Fibroblast of the aortic adventitia (primary cell): Measurements from ENCODE around the gene RFX8. TPM values are rescaled to one million over a fixed set of nuclear protein-coding genes. Genes with fewer than 3 reads are reported as not detected.

Source experiments
- DNase-seq: peaks from one replicate; pipeline ENCODE4 v3.0.0-alpha.2; 2010; ENCODE audit warnings: low read depth
- H3K4me3 ChIP-seq: 2 replicates; pipeline ENCODE4 v1.5.1; 2011; ENCODE audit warnings: low read depth, mild to moderate bottlenecking, control low read depth, low read length, moderate library complexity
- total RNA-seq: library from RNA; depleted of rRNA; stranded (reverse); fragments of >200 nt; gene quantifications from 2 replicates; pipeline ENCODE4 v1.2.3, GENCODE V29; 2012; ENCODE audit warnings: low replicate concordance
- TF ChIP-seq, protein P1 (sequence below): IDR thresholded peaks from 2 replicates; pipeline ENCODE4 v1.5.1; 2011; ENCODE audit warnings: mild to moderate bottlenecking, low read length, control low read depth, inconsistent platforms; ENCODE audit not compliant: insufficient read depth

Gene RFX8
- total RNA-seq, 1 donor, result 24.1 TPM

DNA sequence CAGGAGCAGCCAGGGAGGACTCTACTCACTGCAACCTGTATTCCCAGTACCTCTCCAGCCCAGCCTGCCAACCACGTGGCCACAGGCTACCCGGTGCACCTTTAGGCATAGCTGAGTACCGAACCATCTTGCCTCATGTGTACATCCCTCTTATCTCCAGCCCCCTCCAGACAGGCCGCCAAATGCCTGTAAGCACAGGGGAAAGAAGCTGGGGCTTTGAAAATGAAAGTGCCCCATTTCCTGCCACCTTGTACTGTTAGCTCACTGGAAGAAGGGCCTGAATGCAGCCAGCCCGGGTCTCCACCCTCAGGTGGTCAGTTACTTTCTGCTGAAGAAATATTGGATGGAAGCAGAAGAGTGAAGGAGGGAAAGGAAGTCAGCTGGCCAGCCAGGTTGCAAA, 27.2 kb upstream of the RFX8 start:
- TF ChIP-seq, protein P1, sequence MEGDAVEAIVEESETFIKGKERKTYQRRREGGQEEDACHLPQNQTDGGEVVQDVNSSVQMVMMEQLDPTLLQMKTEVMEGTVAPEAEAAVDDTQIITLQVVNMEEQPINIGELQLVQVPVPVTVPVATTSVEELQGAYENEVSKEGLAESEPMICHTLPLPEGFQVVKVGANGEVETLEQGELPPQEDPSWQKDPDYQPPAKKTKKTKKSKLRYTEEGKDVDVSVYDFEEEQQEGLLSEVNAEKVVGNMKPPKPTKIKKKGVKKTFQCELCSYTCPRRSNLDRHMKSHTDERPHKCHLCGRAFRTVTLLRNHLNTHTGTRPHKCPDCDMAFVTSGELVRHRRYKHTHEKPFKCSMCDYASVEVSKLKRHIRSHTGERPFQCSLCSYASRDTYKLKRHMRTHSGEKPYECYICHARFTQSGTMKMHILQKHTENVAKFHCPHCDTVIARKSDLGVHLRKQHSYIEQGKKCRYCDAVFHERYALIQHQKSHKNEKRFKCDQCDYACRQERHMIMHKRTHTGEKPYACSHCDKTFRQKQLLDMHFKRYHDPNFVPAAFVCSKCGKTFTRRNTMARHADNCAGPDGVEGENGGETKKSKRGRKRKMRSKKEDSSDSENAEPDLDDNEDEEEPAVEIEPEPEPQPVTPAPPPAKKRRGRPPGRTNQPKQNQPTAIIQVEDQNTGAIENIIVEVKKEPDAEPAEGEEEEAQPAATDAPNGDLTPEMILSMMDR, result no peak
- DNase-seq, result no peak
- no peak overlapping the region for H3K4me3 ChIP-seq

DNA sequence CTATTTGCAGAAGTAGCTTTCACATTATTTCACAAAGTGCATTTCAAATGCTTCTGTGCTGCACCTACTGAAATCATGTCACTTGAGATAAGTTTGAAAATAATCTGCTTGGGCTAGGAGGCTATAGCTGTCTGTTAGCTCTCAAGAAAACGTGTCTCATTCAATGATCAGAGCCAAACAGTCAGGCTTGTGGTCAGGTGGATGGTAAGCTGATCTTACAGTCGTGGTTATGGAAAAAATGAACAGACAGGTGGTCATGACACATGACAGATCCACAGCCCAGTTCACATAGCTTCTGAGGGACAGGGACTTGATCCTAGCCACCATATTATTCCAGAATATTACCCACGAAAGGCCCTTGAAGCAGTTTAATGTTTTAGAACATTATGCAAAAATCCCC, 26.5 kb upstream of the RFX8 start:
- H3K4me3 ChIP-seq, result no peak overlapping the region
- no peak for DNase-seq
- TF ChIP-seq, protein P1, result no peak

DNA sequence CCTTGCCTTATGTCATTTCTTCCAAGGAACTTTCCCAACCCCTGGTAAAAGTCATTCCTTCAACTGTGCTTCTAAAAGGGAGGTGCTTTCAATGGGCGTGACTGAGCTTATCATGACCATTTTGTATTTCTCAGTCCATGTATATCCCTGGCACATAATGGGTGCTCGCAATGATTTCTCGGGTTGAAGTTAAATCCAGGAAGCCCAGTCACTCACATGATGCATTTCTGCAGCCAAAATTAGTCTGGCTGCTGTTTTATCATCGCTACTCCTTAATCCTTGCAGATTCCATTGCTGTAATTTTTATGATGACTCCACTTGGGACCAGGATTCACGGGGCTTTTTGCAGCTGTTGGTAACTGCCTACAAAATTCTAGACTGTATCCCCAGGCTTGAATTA, 25.9 kb upstream of the RFX8 start:
- H3K4me3 ChIP-seq, result peak overlapping the region; percentile 11
- DNase-seq, result peak; percentile 89
- TF ChIP-seq, protein P1, result no peak

DNA sequence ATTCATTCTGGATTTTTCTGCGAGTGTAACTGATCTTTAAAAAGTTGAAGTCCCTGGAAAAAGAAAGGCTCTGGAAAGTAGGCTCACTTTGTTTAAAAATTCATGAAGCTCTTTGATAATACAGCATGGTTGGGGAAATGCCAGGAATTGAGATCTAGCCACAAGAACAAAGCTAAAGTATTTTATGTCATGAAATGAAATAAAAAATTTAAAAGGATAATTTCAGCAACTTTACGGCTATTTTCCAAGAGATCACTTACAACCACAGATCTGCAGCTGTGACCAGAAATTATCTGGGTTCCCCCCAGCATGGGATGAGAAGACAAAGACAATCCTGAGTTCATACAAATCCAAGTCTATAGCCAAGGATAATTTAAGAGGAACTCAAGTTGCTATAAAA, 25.3 kb upstream of the RFX8 start:
- TF ChIP-seq, protein P1, result no peak
- H3K4me3 ChIP-seq, result no peak overlapping the region
- peak; percentile 84 for DNase-seq

DNA sequence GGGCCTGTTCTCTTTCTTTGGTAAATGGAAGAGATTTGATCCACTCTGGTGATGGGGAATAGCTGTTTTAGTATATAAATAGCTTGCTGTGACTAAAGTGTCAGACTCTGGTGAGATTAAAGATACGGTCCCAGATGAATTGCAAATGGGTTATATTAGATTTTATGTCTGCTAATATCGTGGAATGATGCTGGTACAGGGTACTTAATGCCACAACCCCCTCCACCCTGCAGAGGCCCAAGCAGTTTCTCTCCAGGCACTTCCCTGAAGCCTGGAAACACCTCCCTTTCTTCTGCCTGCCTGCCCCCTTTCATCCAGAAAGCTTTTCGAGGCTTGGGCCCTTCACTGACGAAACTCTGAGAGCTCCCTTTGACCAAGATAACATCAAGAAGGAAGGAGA, 21.4 kb upstream of the RFX8 start:
- H3K4me3 ChIP-seq, result no peak overlapping the region
- no peak for DNase-seq
- TF ChIP-seq, protein P1, result no peak

DNA sequence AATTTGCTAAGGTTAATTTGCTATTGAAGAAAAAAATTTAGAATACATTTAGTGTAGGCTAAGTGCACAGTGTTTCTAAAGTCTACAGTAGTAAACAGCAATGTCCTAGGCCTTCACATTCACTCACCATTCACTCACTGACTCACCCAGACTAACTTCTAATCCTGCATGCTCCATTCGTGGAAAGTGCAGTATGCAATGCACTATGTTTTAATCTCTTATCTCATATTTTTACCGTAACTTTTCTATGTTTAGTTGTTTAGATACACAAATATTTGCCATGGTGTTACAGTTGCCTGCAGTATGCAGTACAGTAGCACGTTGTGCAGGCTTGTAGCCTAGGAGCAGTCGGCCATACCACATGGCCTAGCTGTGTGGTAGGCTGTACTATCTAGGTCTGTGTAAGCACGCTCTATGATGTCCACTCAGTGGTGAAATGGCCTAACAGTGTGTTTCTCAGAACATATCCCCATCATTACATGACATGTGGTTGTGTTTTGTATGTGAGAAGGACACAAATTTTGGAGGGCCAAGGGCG, 18.1 kb upstream of the RFX8 start:
- no peak for DNase-seq
- no peak overlapping the region for H3K4me3 ChIP-seq
- TF ChIP-seq, protein P1, result no peak

DNA sequence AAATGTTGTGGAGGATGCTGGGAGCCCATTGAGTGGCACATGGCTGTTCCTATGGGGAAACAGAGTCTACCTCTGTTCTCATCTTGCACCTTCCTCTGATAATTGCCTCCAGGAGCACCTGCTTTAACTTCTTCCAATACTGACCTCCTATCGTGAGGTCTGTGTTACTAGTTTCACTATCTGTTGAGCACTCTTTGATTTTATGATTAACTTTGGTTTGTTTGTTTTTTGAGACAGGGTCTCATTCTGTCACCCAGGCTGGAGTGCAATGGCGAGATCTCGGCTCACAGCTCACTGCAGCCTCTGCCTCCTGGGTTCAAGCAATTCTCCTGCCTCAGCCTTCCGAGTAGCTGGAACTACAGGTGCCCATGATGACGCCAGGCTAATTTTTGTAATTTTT, 12.1 kb upstream of the RFX8 start:
- no peak for DNase-seq
- TF ChIP-seq, protein P1, result no peak

More for the DNA sequence above, 12.1 kb upstream of the RFX8 start:
- no peak overlapping the region for H3K4me3 ChIP-seq
